ENCODE data around the gene CFAP97.
"Not testable (repeated sequence)": the region's sequence is repeated elsewhere in the genome, so short reads cannot be mapped to it uniquely, and the experiment has no call there.

The CFAP97 gene

GRCh38 chr4:185142912-185143600 lies 60.7 kb downstream of the CFAP97 start, which contains the start of gene SLC25A4:
Gene SLC25A4, plus strand, starts transcription at chr4:185143266. Its CDS starts 107 bp downstream, at chr4:185143373.
- peak; percentile 93 for DNase-seq (ENCODE audit: low spot score)

DNA sequence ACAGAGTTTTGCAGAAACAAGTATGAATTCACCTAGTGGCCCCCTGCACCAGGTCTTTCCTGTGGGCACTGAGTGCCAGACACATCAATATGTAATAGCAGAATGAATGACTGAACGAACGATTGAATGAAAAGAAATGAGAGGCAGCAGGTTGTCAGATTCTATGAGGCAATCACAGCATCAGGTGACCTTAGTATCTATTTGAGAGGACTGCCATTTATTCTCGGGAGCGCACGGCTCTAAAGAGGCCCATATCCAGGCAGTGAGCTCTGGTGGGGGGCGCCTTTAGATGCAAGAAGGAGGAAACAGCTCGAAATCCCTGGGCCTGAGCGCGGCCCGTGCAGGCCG lies 61.3 kb downstream of the CFAP97 start:
- no peak for DNase-seq (ENCODE audit: low spot score)

DNA sequence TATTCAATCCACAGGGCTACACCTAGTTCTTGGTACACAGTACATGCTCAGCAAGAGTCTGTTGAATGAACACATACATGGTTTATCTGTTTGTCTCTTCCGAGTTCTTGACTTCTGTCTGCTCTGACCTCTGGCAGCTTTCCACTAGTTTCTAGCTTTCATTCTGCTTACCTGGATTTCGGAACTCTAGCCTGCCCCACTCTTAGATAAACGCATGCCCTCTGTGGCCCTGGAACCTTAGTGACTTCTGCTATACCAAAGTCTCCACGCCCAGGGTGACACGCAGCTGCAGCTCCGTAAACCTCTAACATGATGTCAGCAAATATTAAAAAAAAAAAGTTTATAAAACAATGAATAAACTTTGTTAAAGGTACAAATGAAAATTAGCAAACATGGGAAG lies 62.0 kb downstream of the CFAP97 start:
- DNase-seq (ENCODE audit: low spot score) = no peak

- DNase-seq (ENCODE audit: low spot score) = no peak
These were observed 64.1 kb downstream of the CFAP97 start for GRCh38 chr4:185139736-185140135.

DNA sequence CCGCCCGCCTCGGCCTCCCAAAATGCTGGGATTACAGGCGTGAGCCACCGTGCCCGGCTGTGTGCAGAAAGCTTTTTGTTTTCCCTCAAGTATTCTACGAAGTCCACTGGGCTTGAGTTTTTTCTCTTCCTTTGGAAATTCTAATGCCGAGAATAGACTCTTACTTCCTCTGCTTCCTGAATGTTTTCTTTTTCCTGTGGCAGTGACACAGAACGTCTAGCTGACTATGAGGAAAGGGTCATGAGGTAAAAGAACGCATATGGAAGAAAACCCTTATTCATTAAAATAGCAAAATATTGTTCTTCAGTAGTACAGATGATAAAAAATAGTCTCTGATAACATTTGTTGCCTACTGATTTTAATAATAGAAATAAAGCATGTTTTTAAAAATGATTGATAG lies 65.6 kb downstream of the CFAP97 start:
- DNase-seq (ENCODE audit: low spot score) = no peak

DNA sequence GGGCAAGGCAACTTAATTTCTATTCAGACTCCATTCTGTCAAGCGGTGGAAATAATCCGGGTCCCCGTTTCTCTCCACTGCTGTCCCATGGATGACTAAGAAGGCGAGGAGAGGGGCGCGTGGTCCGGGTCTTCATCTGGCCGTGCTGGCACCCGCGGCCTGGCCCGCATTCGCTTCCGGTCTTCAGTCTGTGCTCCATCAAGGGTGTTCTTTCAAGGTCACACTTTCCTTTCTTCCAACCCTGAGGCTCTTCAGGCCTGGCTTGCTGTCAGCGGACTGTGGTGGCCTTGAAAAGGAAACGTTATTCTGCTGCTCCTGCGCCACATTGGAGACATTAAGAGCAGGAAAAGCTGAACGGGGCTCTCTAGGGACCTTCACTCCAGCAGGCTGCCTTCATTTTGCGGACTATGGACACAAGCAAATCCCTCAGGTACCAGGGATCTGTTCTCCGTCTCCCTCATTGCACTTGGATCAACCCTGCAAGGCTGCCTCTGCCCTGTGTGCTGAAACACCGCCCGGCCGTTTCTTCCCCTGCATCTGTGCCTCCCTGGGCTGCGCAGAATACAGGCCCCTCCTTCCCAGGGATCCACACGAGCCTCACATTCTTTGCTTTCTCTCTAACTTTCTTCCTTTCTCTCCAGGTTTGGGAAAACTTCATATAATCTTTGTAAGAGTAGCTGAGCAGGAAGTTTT lies 66.4 kb downstream of the CFAP97 start:
- no peak for DNase-seq (ENCODE audit: low spot score)

DNA sequence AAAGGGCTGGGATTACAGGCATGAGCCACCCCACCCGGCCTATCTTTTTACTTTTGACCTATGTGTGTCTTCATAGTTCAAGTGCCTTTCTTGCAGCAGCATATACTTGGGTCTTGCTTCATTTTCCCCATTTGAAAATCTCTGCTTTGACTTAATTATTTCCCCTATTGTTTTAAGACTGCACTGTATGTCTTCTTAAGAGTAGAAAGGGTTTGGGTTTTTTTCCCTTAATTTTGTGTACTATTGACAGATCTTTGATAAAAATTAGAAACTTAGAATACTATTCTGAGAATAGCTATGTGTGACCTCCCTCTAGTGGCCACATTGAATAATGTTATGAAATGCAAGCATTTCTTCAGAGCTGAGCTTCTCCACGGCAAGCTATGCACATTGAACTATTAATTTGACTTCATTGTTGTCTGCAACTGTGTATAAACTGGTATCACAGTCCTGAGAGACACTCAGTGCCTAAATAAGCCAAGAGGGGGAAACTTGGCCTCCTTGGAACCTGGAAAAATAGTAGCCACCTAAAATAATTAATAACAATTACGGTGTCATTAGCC lies 69.4 kb downstream of the CFAP97 start:
- DNase-seq (ENCODE audit: low spot score) = peak; percentile 41

GRCh38 chr4:185128272-185129119 lies 75.3 kb downstream of the CFAP97 start:
- peak; percentile 12 for DNase-seq (ENCODE audit: low spot score)

DNA sequence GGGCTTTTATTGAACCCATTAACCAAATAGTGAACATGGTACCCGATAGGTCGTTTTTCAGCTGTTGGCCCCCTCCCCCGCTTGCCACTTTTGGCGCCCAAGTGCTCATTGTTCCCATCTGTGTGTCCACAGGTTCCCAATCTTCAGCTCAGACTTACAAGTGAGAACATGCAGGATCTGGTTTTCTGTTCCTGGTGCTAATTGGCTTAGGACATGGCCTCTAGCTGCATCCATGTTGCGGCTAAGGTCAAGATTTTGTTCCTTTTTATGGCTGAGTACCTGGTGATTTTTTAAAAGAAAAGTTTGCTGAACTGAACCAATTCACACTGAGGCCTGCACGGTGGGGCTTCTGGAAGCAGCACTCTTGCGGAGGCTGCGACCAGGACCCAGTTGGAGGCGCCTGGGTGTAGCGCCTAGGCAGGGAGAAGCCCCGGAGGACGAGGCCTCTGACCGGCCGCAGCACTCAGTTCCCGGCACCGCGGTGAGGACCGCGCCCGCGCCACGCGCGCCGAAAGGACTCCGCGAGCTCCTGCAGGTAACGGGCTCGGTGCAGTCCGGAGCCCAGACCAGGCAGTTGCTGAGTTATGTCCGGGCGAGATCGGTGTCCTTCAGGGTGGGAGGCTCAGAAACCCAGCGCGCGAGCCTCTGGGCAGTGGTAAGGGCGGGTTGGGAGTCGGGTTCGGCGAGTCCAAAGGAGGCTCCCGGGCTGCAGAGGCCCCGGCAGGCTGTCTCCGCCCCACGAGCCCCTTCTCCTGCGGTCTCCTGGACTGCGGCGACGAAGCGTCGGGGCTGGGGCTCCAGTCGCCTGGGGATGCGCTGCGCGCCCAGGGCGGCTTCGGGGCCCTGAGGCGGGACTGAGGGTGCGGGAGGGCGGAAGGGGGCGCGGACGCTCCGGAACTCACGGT lies 76.5 kb downstream of the CFAP97 start:
- no peak for DNase-seq (ENCODE audit: low spot score)

DNA sequence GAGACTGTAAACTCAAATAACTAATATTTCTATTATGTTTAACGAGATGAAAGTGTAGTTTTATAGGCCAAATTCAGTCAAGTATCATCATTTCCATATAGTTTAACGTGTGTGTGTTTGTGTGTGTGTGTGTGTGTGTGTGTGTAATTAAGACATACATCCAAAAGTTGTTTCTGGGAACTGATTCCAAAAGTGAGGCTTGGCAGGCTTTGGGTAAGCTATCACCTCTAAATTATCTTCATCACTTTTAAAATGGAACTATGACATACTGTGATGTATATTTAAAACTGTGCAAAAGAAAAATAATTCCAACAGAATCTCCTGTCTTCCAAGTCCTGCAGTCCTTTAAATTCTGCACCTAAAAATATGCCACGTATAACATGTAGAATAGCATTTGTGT lies 79.8 kb downstream of the CFAP97 start:
- no peak for DNase-seq (ENCODE audit: low spot score)

- DNase-seq (ENCODE audit: low spot score) = no peak
These were observed 81.0 kb downstream of the CFAP97 start for GRCh38 chr4:185122681-185123345.

GRCh38 chr4:185120631-185120946 lies 83.2 kb downstream of the CFAP97 start:
- no peak for DNase-seq (ENCODE audit: low spot score)

DNA sequence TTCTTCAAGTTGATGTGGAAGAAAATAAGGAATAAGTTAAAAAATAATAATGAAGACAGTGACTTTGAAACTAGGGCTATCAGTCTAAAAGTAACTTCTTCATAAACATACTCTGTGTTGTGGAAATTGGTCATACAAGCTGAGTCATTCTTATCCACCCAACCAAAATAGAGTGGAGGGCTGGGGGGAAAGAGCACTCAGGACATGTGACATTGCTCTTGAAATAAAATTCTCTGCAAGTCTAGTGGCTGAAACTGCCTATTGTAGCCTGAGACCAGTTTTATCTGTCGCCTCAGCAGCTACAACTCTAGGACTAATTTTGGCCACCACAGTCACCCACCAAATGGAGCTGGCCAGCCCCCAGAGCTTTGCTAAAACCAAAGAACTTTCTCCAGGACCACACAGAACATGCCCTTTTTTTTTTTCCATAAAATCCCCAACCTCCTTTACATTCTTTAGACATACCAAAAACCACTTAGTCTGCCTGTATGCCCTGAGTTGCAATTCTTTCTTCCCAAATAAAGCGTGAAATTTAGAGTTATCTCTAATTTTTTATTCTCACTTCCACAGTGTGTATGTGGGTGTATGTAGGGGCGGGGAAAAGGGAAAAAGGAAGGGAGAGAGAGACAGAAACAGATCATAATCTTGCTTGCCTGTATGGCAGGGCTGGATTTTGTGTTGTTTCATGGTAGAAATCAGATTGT lies 83.7 kb downstream of the CFAP97 start:
- no peak for DNase-seq (ENCODE audit: low spot score)

GRCh38 chr4:185119467-185119866 lies 84.3 kb downstream of the CFAP97 start:
- DNase-seq (ENCODE audit: low spot score) = not testable (repeated sequence)

- DNase-seq (ENCODE audit: low spot score) = no peak
These were observed 84.9 kb downstream of the CFAP97 start for GRCh38 chr4:185118876-185119275.

DNA sequence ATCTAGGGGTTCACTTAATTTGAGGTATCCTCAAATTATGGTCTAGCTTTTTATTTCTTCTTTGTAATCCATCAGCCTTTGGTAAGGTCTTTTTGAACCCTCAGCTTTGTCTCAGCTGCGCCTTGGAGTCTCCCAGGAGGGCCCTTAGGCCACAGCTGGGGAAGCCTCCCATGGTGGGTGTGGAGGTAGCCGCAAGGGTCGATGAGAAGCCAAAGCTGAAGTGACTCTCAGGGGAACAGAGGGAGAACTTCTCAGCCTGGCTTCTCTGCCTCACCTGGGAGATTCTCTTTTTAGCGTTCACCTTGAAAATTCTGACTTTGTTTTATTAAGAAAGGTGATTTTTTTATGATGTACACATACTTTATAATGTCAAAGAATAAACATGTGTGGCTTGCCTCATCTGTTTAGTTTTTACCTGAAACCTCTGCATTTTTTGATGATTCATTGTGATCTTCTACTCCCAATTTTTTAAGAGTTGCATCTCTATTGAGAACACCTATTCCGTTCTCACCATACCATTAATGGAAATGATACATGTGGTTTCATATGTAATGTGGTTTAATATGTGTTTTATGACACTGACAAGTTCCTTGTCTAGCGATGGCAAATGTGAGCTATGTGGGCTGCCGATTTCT lies 86.4 kb downstream of the CFAP97 start:
- DNase-seq (ENCODE audit: low spot score) = no peak

GRCh38 chr4:185115827-185116232 lies 88.0 kb downstream of the CFAP97 start:
- no peak for DNase-seq (ENCODE audit: low spot score)

DNA sequence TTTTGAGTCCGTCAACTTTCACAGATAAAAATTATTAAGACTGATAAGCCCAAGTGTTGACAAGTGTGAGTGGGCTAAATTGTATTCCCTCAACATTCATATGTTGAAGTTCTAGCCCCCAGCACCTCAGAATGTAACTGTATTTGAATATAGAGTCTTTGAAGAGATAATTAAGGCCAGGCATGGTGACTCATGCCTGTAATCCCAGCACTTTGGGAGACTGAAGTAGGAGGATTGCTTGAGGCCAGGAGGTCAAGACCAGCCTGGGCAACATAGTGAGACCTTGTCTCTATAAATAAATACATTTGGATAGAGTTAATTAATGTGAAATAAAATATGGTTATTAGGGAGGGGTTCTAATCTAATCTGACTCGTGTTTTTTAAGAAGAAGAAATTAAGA lies 90.5 kb downstream of the CFAP97 start:
- no peak for DNase-seq (ENCODE audit: low spot score)

- no peak for DNase-seq (ENCODE audit: low spot score)
These were observed 91.7 kb downstream of the CFAP97 start for GRCh38 chr4:185112104-185112503.

DNA sequence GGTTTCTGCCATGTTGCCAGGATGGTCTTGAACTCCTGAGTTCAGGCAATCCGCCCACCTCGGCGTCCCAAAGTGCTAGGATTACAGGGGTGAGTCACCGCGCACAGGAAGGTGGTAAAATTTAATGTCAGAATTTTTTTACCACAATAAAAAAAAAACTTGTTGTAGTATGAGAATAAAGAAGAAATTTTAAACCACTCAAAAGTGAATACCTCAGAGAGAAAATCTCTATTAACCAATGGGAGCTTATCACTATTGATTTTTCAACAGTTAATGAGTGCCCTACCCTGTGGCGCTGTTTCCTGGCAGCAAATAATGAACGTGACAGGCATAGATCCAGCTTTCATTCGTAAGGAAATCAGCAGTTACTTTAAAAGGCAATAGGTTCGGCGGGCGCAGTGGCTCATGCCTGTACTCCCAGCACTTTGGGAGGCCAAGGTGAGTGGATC lies 93.4 kb downstream of the CFAP97 start:
- no peak for DNase-seq (ENCODE audit: low spot score)

Measured in putamen (tissue), 1 donor.